HG03558 (cell line): ENCODE measurements around the gene BBS9.

ENCODE experiments used
- ATAC-seq: cut with Tn5 transposase; IDR thresholded peaks from one replicate; pipeline ENCODE4 v1.9.1; 2021; ENCODE audit warnings: moderate number of reproducible peaks; ENCODE audit not compliant: unreplicated experiment; ENCODE audit errors: extremely low read depth

BBS9 gene

DNA sequence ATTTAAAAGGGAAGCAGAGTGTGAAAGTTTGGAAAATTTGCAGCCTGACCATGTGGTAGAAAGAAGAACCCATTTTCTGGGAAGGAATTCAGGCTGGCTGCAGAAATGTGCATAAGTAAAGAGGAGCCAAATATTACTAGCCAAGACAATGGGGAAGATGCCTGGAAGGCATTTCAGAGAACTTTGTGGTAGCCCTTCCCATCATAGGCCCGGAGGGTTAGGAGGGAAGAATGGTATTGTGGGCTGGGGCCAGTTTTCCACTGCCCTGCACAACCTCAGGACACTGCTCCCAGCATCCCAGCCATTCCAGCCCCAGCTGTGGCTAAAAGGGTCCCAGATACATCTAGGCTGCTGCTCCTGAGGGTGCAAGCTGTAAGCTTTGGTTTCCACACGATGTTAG lies 497.5 kb downstream of the BBS9 start:
- ATAC-seq, result no peak

- ATAC-seq, result no peak
These were observed 498.4 kb downstream of the BBS9 start for GRCh38 chr7:33627741-33628140.

DNA sequence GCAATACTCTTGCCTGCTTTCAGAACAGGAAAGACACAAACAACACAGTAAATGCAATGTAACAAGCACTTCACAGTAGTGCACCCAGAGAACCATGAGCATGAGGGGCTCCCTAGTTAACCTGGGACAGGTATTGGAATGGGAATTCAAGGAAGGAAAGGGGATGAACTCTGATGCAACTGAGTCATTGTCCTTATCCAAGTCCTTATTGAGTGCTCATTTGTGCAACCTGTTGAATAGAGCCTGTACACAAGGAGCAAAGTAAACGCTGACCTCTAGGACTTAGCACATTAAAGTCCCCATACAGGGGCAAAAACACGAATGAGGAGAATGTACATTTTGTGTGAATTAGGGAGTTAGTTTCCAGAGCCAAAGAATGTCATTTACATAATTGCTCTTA lies 499.5 kb downstream of the BBS9 start:
- no peak for ATAC-seq

- ATAC-seq, result no peak
These were observed 501.0 kb downstream of the BBS9 start for GRCh38 chr7:33630359-33630758.

GRCh38 chr7:33632322-33632721 lies 503.0 kb downstream of the BBS9 start:
- no peak for ATAC-seq

DNA sequence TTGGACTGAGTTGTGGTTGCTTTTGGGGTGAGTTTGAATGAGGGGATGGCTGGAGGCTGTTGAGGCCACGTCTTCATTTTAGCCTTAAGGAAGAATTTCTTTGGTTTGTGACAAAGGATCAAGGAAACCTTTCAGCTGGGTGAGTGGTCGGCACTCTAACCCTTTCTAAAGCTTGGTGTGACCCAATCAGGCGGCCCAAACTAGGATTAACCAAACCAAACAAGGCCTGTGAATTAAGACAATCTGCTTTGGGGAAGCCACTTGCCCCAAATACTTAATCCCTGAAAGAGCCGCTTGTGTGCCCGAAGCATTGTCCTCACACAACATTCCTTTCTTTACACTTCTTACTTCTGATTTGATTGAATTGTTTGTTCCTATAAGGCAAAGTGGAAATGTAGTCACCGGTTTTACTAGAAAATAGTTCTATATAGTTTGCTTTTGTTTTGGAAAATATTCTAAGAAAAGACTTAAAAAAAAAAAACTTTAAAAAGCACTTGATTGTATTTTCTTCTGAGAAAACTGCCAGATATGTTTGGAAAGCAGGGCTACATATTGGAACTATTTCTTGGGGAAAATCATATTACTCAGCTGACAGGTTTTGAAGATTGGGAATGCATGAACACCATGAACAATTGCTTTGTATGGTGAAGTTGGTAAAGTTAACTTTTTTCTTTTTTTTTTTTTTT lies 503.6 kb downstream of the BBS9 start:
- no peak for ATAC-seq

GRCh38 chr7:33634606-33635005 lies 505.2 kb downstream of the BBS9 start:
- ATAC-seq, result no peak

- no peak for ATAC-seq
These were observed 507.0 kb downstream of the BBS9 start for GRCh38 chr7:33636359-33636758.

DNA sequence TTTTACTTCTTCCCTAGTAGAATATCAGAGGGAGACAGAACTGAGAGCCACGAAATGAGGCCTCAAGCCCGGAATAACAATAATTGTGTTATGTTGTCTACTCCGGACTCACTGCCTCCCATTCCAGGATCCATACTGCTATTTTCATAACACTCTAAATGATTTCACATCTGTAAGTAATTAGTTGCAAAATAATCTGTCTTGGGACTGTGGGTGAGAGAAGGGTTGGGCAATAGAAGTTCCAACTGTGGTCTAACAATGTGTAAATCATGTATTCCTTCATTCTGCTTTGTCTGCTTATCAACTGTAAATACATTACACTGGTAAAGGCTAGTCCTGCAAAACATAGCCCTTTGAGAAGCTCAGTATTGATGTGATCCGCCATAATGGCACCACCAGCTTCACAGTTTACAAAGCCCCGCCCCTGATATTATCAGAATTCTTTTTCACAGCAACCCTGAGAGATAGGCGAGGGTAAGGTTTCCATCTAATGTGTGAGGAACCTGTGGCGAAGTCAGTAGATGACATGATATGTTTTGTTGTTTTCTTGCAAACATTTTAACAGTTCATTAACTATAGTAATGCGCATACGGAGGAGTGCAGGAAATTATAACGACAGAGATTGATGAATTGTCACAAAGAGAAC lies 510.3 kb downstream of the BBS9 start:
- no peak for ATAC-seq

DNA sequence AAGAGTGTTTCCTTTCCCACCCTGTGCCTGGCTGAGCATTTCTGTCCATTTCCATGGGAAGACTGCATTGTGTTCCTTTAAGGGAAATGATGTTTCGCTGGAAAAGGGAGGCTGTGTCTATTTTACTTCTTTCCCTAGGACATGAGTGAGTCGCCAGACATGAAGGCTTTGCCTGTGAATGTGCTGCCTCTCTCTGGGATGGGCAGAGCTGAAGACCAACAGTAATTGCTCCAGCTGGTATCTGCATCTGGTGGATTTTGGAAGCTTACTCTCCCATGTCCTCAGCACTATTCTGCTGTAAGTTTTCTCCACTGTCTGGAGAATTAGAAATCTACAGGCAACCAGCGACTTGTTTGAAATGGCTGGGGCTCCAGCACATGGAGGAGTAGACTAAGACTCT lies 511.4 kb downstream of the BBS9 start:
- ATAC-seq, result no peak

- ATAC-seq, result no peak
These were observed 512.9 kb downstream of the BBS9 start for GRCh38 chr7:33642312-33642711.

- no peak for ATAC-seq
These were observed 514.2 kb downstream of the BBS9 start for GRCh38 chr7:33643530-33643929.

DNA sequence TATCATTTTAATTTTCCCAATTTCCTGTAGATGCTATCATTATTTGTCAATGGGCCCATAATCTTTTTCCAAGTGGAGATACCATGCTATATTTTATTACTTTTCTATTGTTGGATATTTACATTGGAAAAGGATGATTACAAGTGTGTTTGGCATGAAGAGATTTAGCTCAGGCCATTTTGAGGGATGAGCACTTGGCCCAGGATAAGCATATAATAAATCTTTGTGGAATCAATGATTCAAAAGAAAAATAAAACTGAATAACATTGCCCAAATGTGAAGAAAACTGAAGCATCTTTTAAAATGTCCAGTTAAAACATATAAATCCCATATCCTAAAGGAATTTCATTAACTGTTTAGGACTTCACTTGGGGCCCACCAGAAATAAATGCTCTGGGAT lies 515.1 kb downstream of the BBS9 start:
- no peak for ATAC-seq

GRCh38 chr7:33645104-33645503 lies 515.7 kb downstream of the BBS9 start:
- ATAC-seq, result no peak

DNA sequence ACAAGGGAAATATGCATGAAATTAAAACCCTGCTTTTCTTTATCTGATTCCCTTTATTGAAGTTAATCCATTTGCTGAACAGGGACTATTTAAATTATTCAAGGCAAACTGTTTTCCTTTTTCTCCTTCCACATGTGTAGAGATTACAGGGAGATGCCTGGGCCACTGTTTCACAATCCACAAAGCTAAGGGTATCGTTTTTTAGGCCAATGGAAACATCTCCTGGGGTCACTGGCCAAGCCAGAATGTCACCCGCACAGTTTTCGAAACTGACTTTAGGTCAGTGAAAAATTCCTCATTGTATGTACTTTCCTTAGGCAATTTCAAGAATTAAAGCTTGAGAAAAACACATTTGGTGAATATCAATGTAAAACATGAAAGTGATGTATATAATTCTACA lies 516.8 kb downstream of the BBS9 start:
- no peak for ATAC-seq

DNA sequence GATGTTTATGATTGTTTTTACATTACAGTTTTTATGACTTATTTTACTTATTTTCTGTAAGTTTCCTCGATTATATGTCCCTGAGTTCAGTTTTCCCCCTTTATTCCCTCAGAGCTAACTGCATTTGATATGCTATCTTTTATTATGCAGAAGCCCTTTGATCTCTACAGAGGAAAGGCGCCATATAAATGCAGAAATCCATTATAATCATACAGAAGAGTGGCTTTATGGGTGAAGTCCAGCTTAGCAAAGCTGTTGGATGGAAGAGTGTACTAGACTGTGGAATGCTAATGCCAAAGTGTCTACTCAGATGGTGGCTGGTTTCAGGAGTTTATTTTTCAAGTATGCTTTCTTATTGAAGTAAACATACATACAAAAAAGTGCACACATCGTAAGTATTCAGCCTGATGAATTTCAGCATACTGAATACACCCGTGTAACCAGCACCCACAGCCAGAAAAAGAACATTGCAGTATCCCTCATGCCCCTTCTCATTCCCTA lies 517.6 kb downstream of the BBS9 start:
- ATAC-seq, result no peak

- ATAC-seq, result no peak
These were observed 520.4 kb downstream of the BBS9 start for GRCh38 chr7:33649476-33650441.

DNA sequence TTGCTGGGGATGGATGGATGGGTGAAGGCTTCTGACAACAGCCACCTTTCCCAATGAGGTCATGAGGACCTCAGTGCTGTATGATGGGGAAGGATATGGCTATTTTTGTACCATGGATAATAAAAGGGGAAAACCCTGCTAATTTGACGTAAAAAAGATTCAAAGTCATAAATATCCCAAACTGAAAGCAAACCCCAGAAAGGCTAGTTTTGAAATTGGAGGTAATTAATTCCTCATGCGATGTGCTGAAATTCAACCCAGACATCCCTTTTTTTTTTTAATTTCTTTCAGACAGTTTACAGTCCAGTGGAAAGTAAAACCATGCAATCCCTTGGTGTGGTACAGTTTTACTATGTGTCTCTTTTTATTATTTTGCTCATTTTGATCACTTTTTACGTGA lies 521.5 kb downstream of the BBS9 start:
- ATAC-seq, result no peak

- no peak for ATAC-seq
These were observed 522.7 kb downstream of the BBS9 start for GRCh38 chr7:33651998-33652515.

DNA sequence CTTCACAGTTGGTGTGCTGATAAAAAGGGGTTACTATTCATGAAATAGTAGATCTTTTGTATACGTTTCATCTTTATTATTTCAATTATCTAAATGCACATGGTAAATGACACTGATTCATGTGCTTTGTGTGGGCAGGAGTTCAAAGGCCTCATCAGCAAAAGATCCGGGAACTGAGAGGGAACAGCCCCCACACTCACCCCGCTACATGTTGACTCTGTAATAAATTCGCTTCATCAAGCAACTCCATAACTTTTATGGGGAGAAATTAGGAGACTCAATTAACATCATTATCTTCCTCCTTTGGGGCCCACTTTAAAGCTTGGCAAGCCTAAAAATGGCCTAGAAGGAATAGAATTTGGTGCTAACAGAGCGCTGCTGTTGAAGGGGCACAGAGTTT lies 525.3 kb downstream of the BBS9 start:
- no peak for ATAC-seq
